ENCODE results near the gene VAPA.
A peak's percentile ranks its signal among the peaks of the same experiment; 100 is the strongest.

VAPA gene, protein sequence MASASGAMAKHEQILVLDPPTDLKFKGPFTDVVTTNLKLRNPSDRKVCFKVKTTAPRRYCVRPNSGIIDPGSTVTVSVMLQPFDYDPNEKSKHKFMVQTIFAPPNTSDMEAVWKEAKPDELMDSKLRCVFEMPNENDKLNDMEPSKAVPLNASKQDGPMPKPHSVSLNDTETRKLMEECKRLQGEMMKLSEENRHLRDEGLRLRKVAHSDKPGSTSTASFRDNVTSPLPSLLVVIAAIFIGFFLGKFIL
- 148 to 150 reads per million in 2 donors for total RNA-seq

DNA sequence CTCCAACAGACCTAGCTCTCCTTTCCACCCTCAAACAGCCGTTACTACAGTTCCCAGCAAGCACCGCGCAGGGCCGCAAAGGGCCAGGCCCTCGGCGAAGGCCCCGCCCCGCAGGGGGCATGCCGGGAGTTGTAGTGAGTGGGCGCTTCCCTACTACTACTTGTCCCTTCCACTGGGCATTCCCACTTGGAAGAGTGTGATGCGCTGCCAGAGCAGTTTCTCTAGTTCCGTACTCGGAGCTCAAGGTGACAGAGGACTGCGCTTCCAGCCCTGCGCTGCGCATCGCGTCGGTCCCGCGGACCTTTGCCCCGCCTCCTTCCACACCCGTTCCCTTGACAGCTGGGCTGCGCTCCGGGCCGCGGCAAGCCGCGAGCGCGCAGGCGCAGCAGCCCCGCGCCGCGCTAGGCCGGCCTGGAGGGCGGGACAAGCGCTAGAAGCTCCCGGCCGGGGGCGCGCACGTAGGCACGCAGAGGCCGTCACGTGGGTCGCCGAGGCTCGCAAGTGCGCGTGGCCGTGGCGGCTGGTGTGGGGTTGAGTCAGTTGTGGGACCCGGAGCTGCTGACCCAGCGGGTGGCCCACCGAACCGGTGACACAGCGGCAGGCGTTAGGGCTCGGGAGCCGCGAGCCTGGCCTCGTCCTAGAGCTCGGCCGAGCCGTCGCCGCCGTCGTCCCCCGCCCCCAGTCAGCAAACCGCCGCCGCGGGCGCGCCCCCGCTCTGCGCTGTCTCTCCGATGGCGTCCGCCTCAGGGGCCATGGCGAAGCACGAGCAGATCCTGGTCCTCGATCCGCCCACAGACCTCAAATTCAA, at the start of gene VAPA:
VAPA (plus strand) TSS at position 491 of the 808 bp plus-strand sequence; CDS start at position 732, 241 bp downstream.
- DNase-seq, result peak; percentile 92

DNA sequence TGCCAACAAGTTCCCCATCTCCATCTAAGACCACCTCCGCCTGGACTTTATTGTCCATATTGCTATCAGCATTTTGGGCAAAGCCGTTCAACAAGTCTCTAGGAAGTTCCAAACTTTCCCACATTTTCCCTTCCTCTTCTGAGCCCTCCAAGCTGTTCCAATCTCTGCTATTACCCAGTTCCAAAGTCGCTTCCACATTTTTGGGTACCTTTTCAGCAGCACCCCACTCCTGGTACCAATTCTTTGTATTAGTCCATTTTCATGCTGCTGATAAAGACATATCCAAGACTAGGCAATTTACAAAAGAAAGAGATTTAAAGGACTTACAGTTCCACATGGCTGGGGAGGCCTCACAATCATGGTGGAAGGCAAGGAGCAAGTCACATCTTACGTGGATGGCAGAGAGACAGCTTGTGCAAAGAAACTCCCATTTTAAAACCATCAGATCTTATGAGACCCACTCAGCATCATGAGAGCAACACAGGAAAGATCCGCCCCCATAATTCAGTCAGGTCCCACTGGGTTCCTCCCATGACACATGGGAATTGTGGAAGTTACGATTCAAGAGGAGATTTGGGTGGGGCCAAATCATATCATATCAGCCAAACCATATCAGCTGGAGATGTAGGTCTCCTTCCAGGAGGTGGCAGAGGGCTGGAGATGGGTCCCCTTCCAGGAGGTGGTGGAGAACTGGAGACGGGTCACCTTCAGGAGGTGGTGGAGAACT, 47.9 kb upstream of the VAPA start:
- no peak for DNase-seq

DNA sequence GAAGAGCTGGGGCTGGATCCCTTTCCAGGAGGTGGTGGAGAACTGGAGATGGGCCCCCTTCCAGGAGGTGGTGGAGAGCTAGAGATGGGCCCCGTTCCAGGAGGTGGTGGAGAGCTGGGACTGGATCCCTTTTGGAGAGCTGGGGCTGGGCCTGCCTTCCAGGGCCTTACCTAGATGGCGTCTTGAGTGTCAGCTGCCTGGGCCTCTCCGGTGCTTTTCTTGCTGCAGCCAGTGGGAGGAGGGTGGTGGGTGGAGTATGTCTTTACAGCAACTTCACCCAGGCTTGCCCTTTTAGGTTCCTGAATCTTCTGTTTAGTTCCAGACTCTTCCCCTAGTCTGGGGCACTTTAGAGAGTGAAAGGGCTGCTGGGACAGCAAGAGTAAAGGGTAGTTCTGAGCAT, 47.2 kb upstream of the VAPA start:
- no peak for DNase-seq

DNA sequence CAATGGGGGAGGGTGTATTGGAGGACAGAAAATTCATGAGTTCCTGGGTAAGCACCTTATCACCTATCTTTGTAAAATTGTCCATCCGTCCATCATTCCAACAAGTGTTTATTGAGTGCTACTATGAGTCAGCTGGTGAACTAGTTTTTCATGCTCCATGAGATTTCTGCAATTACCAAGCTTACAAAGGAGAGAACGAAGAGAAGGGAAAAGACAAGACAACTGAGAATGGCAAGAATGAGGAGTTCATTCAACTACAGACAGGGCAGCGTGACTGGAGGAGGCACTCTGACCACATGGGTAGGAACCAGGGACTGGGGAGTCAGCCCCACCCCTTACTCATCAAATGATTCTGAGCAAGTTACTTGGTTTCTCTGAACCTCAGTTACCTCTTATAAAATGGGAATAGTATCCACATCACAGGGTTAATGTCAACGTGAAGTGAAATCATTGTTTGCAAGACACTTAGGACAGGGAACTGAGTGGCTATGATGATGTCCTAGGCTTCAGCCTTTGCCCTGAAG, 46.7 kb upstream of the VAPA start:
- no peak for DNase-seq

DNA sequence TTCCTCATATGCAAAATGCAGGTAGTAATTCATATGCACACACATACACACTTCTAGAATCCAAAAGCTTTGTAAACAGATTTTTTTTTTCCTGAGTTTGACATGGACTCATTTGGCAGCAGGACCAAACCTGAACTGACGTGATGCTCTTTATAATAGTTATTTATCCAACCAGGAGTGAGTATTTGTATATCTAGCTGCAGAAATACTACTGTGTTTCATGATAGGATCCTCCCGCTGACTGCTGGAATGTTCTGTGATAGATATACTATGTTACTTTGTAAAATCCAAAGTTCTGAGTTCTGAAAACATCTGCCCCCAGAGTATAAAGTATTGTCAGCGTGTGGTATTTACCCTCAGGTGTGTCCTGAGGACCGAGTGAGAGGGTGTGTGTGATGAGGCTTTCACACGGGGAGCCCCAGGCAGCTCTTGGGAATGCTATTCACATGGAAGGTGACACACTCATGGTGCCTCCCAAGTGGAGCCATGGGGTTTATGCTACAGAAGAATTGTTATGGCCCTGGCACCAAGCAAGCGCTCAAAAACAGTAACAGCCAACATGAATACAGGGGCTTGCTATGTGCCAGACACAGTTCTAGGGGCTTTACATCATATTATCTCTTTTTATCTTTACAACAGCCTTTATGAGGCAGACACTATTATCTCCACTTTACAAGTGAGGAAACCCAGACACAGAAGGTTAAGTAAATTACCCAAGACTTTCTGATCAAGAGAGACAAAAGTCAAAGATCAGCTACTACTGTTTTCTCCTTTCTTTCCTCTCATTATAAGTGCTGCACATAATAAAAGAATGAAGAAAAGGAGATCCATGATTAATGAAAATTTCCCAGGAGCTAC, 44.7 kb upstream of the VAPA start:
- DNase-seq, result no peak

DNA sequence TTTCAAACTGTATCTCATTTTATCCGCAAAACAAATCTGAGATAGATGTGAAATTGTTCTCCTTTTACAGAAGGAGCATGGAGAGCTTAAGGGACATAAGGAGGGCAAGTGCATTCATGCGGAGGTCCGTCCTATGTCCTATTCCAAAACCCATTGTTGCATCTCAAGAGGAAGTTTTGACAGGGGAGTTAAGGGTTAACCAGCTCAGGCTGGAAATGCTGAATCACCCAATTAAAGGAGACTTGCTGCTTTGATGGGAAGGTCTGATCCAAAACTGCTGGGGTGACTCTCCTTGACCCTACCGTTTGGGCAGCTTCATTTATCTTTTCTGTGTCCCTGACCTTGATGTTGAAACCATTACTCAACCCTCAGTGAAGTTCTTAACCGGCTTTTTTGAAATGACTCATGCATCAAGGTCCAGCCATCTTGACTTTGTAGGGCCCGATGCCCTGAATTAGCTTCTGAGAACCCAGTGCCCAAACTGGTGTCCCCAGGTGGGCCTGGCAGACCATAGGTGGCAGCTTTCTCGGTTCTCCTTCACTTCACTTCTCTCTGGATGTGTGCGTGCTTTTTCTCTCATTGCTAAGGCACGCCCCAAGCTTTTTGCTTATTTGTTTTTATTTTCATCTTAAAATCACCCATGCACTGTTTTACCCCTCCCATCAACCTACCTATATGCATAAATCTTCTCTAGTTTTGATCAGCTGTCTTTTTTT, 43.9 kb upstream of the VAPA start:
- DNase-seq, result no peak

DNA sequence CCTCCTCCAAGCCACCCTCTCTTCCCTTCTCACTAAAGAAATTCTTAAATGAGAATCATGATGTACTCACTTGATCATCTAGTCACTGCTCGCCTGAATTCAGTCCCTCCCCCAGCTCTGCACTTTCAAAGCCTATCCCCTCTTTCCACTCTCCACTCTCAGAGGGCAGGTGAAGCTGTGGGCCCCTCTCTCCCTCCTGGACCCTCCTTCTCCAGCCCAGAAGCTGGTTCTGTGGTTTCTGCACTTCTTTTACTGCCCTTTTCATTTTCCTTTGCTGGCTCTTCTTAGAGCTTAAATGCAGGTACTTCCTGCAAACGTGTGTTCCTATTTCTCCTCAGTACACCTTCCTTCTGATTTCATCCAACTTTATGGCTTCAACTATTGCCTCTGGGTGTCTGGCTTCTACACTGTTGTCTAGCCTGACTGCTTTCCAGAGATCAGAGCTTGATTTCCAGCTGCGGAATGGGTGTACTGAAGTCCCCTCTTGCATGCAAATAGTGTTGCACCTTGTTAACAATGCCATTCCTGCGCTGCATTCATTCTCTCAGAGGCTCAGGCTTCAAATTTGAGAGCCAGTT, 43.3 kb upstream of the VAPA start:
- DNase-seq, result no peak

DNA sequence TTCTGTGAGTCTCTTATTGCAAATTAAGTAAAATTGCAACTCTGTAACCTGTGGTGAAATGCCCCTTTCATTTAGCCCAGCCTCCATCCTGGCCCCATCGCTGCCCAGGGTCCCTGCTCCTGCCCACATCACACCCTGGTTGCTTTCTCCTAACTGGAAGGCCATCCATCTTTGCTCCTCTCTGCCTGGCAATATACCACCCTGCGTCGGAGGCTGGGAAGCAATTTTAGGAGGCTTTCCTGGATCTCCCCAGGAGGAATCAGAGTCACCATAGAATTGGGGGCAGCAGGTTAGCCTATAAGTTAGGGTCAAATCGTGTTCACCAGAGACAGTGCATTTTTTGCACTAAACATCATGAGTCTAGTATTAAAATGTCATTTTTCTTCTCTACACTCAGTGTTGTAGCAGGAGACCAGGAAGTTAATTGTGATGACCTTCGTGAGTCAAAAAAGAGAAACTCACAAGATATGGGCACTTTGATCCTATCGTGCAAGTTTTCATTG, 42.5 kb upstream of the VAPA start:
- no peak for DNase-seq

DNA sequence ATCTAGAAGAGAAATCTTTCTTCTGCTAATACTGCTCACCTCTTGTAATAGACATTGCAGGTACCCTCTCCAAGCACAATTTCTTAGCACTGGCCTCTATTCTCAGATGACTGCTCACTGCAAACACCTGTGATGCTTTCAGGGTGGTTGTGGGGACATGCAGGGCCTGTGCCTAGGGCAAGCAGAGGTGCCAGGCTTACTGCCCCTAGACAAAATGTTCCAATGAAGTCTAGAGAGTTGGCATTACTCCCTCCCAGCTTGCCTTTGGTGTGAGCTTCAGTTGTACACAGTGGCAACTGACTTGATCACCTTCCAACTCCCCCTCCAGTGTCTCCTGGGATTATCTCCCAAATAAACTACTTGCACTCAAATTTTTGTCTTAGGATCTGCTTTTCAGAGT, 41.0 kb upstream of the VAPA start:
- DNase-seq, result no peak

DNA sequence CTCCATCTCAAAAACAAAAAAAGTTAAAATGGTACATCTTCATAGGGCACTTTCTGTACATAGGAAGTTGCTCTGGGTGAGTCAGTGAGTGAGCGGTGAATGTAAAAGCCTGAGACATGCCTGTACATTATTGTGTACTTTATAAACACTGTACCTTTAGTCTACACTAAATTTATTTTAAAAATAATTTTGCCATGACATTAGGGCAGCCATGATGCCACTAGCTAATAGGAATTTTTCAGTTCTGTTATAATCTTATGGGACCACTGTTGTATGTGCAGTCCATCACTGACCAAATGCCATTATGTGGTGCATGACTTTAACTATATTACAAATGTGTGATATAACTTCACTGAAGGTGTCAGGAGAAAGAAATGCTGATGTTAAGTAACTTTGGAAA, 39.1 kb upstream of the VAPA start:
- DNase-seq, result no peak

DNA sequence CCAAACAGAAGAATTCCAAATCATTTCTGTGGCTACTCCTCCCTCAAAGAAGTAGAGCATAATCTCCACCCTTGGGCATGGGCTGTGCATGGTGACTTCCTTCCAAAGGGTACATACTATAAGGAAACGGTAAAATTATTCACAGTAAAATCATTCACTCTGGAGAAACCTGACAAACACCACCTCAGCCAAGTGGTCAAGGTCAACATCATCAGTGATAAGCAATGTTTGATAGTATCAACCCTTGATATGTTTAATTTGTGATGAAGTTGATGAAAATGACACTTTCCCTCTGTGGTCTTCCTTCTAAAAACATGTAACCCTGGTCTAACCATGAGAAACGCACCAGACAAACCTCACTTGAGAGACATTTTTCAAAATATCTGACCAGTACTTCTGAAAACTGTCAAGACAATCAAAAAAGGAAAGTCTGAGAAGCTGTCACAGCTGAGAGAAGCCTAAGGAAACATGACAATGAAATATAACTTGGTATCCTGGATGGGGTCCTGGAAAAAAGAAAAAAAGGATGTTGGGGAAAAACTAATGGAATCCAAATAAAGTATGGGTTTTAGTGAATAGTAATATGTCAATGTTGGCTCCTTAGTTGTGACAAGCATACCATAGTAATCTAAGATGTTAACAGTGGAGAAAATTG, 37.5 kb upstream of the VAPA start:
- DNase-seq, result no peak

DNA sequence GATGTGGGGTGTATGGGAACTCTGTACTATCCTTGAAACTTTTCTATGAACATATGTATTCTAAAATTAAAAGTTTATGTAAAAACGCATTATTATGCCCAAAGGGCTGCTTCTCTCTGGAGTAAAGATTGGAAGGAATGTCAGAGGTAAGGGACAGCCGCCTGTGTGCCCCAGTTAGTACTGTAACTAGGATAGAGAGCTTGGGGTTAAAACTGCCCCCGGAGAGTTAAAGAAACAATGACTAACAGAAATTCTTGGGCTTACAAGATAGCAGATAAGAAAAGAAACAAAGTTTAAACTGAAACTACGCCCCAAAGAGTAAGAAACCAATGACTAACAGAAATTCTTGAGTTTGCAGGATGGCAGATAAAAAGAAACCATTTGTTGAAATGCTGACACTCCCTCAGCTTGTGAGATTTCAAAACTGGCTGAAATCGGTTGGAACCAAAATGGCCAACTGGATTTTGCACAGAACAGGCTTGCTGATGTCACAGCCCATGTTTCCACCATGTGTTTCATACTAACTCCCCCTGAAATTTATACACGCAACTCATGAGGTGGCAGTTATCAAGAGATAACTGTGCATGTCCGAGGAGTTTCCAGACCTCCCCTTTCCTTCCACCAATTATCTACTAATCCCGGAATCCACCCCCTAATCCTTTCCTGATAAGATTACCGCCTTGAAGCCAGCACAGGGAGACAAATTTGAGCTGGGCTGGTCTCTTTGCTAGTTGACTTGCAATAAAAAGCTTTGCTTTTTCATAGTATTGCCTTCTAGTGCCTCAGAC, 36.8 kb upstream of the VAPA start:
- DNase-seq, result no peak

DNA sequence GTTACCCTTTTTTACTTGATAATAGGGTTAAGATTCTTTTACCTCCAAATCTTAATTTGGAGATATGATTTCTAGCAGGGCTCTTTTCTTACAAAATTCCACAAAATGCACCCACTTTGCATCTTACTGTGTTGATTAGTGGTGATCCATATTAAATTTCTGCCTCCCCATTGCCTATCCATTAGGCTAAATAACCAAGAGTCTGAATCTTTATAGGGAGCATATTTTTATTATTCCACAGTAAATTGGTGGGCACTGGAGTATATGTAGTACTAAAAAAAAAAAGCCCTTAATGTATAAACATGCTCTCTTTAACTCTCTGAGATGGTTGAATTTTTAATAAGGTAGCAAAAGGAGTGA, 36.2 kb upstream of the VAPA start:
- no peak for DNase-seq

DNA sequence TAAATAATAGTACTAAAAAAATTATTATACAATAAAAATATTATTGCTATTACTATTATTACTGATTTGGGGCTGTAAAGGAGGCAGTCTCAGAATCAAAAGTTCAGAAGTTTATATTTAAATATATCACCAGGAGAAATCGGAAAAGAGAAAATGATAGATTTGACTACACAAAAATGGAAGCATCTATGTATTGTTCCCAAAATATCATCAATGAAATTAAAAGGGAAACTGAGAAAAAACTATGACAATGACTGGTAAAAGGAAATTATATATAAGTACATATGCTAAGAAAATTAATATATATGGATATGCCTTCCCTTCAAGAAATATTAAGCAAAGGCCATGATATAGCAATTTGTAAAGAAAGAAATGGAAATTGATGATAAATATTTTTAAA, 35.7 kb upstream of the VAPA start:
- no peak for DNase-seq

DNA sequence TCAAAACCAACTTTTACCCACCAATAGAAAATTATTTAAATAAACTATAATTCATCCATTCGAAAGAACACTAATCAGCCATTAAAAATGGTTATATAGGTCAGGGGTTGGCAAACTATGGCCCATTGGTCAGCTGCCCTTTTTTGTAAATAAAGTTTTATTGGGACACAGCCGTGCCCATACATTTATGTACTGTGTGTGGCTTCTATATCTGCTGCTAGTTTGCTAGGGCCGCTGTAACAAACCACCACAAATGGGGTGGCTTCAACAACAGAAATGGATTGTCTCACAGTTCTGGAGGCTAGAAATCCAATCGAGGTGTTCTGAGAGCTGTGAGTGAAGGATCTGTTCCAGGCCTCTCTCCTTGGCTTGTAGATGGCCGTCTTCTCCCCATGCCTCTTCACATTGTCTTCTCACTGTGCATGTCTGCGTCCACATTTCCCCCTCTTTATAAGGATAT, 35.0 kb upstream of the VAPA start:
- DNase-seq, result no peak

DNA sequence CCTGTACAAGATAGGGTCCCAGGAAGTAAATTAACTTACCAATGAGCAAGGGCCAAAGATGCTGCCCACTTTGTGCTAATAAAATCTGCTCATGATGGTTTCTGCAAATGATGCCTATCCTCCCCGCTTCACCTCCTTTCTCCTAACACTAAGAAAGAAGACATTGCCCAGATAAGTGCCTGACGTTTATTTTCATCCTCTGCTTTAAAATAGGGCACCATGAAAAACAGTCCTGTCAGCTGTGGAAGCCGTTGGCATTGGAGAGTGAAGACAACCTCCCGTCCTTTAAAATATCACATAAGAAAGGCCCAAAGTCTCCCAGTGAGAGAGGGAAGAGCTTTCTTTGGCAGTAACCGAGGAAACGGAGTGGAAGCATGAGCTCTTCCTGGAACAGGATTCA, 29.7 kb upstream of the VAPA start:
- DNase-seq, result no peak

DNA sequence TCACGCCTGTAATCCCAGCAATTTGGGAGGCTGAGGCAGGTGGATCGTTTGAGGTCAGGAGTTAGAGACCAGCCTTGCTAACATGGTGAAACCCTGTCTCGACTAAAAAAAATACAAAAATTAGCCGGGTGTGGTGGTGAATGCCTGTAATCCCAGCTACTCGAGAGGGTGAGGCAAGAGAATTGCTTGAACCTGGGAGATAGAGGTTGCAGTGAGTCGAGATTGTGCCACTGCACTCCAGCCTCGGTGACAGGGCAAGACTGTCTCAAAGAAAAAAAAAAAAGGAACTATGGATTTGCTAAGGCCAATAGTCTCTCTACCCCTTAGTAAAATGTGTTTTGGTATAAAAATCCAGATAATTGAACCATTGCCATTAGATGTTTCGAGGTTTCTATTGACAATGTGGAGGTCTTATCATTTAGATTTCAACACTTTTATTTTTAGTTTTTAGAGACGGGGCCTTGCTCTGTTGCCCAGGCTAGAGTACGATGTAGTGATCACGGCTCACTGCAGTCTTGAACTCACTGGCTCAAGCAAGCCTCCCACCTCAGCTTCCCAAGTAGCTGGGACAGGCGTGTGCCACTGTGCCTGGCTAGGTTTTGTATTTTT, 29.2 kb upstream of the VAPA start:
- DNase-seq, result no peak

DNA sequence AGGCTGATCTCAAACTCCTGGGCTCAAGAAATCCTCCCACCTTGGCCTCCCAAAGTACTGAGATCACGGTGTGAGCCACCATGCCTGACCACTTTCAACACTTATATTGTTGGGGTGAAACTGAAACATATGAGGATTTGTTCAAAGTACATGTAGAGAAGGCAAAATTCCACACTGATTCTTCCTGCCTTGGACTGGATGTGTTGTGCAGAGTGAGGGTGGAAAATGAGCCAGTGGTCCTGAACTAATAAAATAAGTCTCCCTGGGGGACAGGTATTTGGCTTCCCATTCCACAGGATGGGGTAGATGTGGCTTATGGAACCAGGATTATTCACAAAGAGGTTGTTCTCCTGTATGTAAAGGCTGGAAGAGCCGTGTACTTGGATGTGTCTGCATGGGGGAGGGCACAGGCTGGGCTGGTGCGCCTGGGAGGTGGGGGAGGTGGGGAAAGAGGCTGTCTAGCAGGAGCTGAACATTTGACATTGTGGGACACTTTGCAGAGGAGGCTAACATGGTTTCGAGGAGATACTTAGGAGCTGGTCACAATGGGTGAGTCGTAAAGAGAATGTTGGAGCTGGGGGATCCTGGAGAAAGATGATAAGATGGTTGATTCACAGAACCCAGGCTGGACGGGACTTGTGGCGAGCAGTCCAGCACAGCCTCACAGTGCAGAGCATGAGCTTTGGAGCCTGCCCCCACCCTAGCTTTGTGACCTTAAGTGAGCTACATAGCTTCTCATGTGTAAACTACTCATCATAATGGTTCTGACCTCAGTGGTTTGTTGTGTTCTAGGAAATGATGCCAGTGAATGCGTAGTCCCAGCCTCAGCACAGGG, 28.4 kb upstream of the VAPA start, which contains the start of gene TXNDC2:
TXNDC2 (plus strand) TSS at position 804 of the 835 bp plus-strand sequence. CDS start 708 bp downstream, outside the sequence.
- no peak for DNase-seq
